Lung (tissue), 13 donors: ENCODE results near the gene EXOC7. TPM values are rescaled to one million over a fixed set of nuclear protein-coding genes. Genes with fewer than 3 reads are reported as not detected.

Experiments used
- ATAC-seq: fragments of 200-7000 bp; cut with Tn5 transposase; one replicate; pipeline ENCODE4 v1.9.1; 2020; ENCODE audit warnings: moderate number of reproducible peaks; ENCODE audit not compliant: insufficient read depth, low FRiP score
- DNase-seq, 3 donors: peaks; one replicate each; pipeline ENCODE4 v3.0.0-alpha.2; 2013 to 2017
- H3K27ac ChIP-seq, 2 donors: one replicate each; pipeline ENCODE4 v1.5.1; 2013; ENCODE audit warnings: mild to moderate bottlenecking in 2 of 2, moderate library complexity in 2 of 2, control low read depth in 1 of 2, inconsistent platforms in 1 of 2, low read depth in 1 of 2, low read length in 1 of 2
- H3K27me3 ChIP-seq, 3 donors: one replicate each; pipeline ENCODE4 v1.5.1; 2013; ENCODE audit warnings: low read length in 2 of 3; ENCODE audit not compliant: control insufficient read depth in 3 of 3, insufficient read depth in 3 of 3
- H3K36me3 ChIP-seq, 4 donors: one replicate each; pipeline ENCODE4 v1.5.1; 2013; ENCODE audit warnings: low read length in 4 of 4, mild to moderate bottlenecking in 1 of 4, moderate library complexity in 1 of 4; ENCODE audit not compliant: control insufficient read depth in 4 of 4, insufficient read depth in 4 of 4
- H3K4me1 ChIP-seq, 5 donors: one replicate each; pipeline ENCODE4 v1.5.1; 2013; ENCODE audit warnings: low read length in 5 of 5, mild to moderate bottlenecking in 2 of 5, moderate library complexity in 1 of 5; ENCODE audit not compliant: control insufficient read depth in 5 of 5, insufficient read depth in 5 of 5
- H3K4me3 ChIP-seq: one replicate; pipeline ENCODE4 v1.5.1; 2013; ENCODE audit warnings: mild to moderate bottlenecking, control low read depth, moderate library complexity
- H3K9ac ChIP-seq, 2 donors: one replicate each; pipeline ENCODE4 v1.5.1; 2013; ENCODE audit warnings: low read length in 2 of 2, control low read depth in 1 of 2; ENCODE audit not compliant: insufficient read depth in 1 of 2
- H3K9me3 ChIP-seq, 4 donors: one replicate each; pipeline ENCODE4 v1.5.1; 2013; ENCODE audit warnings: low read length in 3 of 4, mild to moderate bottlenecking in 1 of 4, moderate library complexity in 1 of 4; ENCODE audit not compliant: control insufficient read depth in 4 of 4, insufficient read depth in 3 of 4
- WGBS, 2 donors: extraction: QIAGEN DNeasy Blood & Tissue Kit; methylation state at CpG; one replicate each; pipeline ENCODE4 v1.1.7; 2013; 5-methylcytosine and 5-hydroxymethylcytosine counted together
- polyA plus RNA-seq, 2 donors: library from polyadenylated mRNA; stranded (reverse); fragments of 200-250 nt; gene quantifications; one replicate each; pipeline ENCODE4 v1.2.1, GENCODE V29; 2013
- small RNA-seq: library from RNA; depleted of rRNA; stranded (forward); fragments of <200 nt; gene quantifications from one replicate; pipeline ENCODE3, GENCODE V24; 2014; ENCODE audit warnings: low replicate concordance
- total RNA-seq, 2 donors: library from RNA; depleted of rRNA in 1 of 2; stranded (reverse); fragments of >200 nt in 1 of 2; gene quantifications; one replicate each; pipeline ENCODE4 v1.2.1, GENCODE V29; 2014 to 2021
- TF ChIP-seq, protein P1 (sequence below): IDR thresholded peaks from 2 replicates; pipeline ENCODE4 v1.5.1; 2012; ENCODE audit warnings: mild to moderate bottlenecking; ENCODE audit errors: control extremely low read depth, extremely low read depth
- donor health status: control.
- donor health status: control.
- donor health status: Bipolar disorder and iron deficiency.
- donor health status: healthy.
- donor health status: DM: yes; HTN: yes; CAD: no.

Gene EXOC7
- total and polyA plus RNA-seq, 4 donors: 49.9 to 111 (median 80.9) TPM

DNA sequence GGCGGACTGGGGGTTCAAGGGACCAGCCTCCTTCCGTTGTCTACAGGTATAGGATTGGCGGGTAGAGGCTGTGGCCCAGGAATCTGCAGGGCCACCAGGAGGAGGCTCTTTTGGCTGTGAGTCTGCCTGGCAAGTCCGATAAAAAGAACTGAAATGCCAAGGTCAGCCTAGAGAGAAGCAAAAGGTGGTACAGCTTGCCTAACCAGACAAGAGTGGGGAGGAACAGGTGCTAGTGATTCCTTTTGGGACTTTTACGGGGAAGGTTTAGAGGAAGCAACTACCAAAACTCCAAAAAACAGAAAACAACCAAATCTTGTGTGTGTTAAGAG lies 70.8 kb downstream of the EXOC7 start:
- TF ChIP-seq, protein P1, sequence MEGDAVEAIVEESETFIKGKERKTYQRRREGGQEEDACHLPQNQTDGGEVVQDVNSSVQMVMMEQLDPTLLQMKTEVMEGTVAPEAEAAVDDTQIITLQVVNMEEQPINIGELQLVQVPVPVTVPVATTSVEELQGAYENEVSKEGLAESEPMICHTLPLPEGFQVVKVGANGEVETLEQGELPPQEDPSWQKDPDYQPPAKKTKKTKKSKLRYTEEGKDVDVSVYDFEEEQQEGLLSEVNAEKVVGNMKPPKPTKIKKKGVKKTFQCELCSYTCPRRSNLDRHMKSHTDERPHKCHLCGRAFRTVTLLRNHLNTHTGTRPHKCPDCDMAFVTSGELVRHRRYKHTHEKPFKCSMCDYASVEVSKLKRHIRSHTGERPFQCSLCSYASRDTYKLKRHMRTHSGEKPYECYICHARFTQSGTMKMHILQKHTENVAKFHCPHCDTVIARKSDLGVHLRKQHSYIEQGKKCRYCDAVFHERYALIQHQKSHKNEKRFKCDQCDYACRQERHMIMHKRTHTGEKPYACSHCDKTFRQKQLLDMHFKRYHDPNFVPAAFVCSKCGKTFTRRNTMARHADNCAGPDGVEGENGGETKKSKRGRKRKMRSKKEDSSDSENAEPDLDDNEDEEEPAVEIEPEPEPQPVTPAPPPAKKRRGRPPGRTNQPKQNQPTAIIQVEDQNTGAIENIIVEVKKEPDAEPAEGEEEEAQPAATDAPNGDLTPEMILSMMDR: no peak
- Histone ChIP-seq H3K27ac (no peak overlapping the region), H3K9me3 (no peaks in the 10 kb centered on the region), H3K27me3 (no peaks in the 10 kb centered on the region), H3K4me3 (no peak overlapping the region), H3K9ac (no peak overlapping the region), H3K36me3 (no peaks in the 10 kb centered on the region), H3K4me1 (peaks cover 0 to 15% (median 0%) of the 10 kb centered on the region in 5 donors)
- DNase-seq (no peak), ATAC-seq (no peak)
- WGBS, 2 donors: 86 to 89% methylated on average over 5 of the region's 5 CpGs

- H3K9ac ChIP-seq: no peak overlapping the region
- no peak for DNase-seq
- H3K36me3 ChIP-seq: no peaks in the 10 kb centered on the region
- no peaks in the 10 kb centered on the region for H3K27me3 ChIP-seq
- no peak for ATAC-seq
- no peak overlapping the region for H3K4me3 ChIP-seq
- H3K4me1 ChIP-seq: peaks cover 0 to 15% (median 0%) of the 10 kb centered on the region in 5 donors
- TF ChIP-seq, protein P1: no peak
- 77 to 79% methylated on average over 20 of the region's 20 CpGs for WGBS, 2 donors
- H3K27ac ChIP-seq: no peak overlapping the region
- no peaks in the 10 kb centered on the region for H3K9me3 ChIP-seq
Measured at GRCh38 chr17:76032073-76032779, 71.4 kb downstream of the EXOC7 start.

Small RNAs within 50 kb of the gene (small RNA-seq; reads per million reads assigned to genes)
- gene MIR6868: 0.31 reads per million, percentile 36 among the genes with 10 or more reads in this experiment

Other genes with a start within 250 kb of the EXOC7 start
- gene WBP2, start 248.5 kb downstream of the EXOC7 start, total RNA-seq: 100 to 1,000 TPM in 1 of 2 donors, 10 to 100 TPM in 1; 67.2 to 127 TPM
- gene WBP2, start 248.5 kb downstream of the EXOC7 start, polyA plus RNA-seq: 100 to 1,000 TPM; 143 to 195 TPM
- gene TRIM47, start 225.2 kb downstream of the EXOC7 start, total RNA-seq: 10 to 100 TPM; 23.5 to 78.3 TPM
- gene TRIM47, start 225.2 kb downstream of the EXOC7 start, polyA plus RNA-seq: 10 to 100 TPM; 22.9 to 32.4 TPM
- 10 to 100 TPM; 12.7 to 32.9 TPM for gene TRIM65, start 206.8 kb downstream of the EXOC7 start, total RNA-seq
- 10 to 100 TPM; 14.6 to 27.8 TPM for gene TRIM65, start 206.8 kb downstream of the EXOC7 start, polyA plus RNA-seq
- 100 to 1,000 TPM in 1 of 2 donors, 10 to 100 TPM in 1; 47.8 to 105 TPM for gene MRPL38, start 198.9 kb downstream of the EXOC7 start, total RNA-seq
- 10 to 100 TPM; 52.0 to 80.1 TPM for gene MRPL38, start 198.9 kb downstream of the EXOC7 start, polyA plus RNA-seq
- 10 to 100 TPM; 14.5 to 18.7 TPM for gene FBF1, start 162.7 kb downstream of the EXOC7 start, total RNA-seq
- gene FBF1, start 162.7 kb downstream of the EXOC7 start, polyA plus RNA-seq: 10 to 100 TPM in 1 of 2 donors, 1 to 10 TPM in 1; 4.6 to 11.6 TPM
- 10 to 100 TPM; 69.4 to 80.1 TPM for gene ACOX1, start 124.6 kb downstream of the EXOC7 start, total RNA-seq
- 10 to 100 TPM; 19.9 to 22.4 TPM for gene ACOX1, start 124.6 kb downstream of the EXOC7 start, polyA plus RNA-seq
- 10 to 100 TPM; 20.6 to 25.8 TPM for gene TEN1, start 124.5 kb downstream of the EXOC7 start, total RNA-seq
- 10 to 100 TPM; 32.1 to 33.5 TPM for gene TEN1, start 124.5 kb downstream of the EXOC7 start, polyA plus RNA-seq
- gene CDK3, start 102.9 kb downstream of the EXOC7 start, total RNA-seq: 1 to 10 TPM; 7.8 TPM
- gene CDK3, start 102.9 kb downstream of the EXOC7 start, polyA plus RNA-seq: 10 to 100 TPM in 1 of 2 donors, 1 to 10 TPM in 1; 7.3 to 15.7 TPM
- 10 to 100 TPM; 34.1 to 38.4 TPM for gene EVPL, start 76.5 kb downstream of the EXOC7 start, total RNA-seq
- 10 to 100 TPM; 10.9 to 36.0 TPM for gene EVPL, start 76.5 kb downstream of the EXOC7 start, polyA plus RNA-seq
- gene SRP68, start 31.3 kb downstream of the EXOC7 start, total RNA-seq: 10 to 100 TPM; 63.9 to 68.9 TPM
- gene SRP68, start 31.3 kb downstream of the EXOC7 start, polyA plus RNA-seq: 10 to 100 TPM; 30.8 to 50.0 TPM
- under 1 TPM in 1 of 2 donors, not detected in 1; 0.40 TPM for gene GALR2, start 29.0 kb downstream of the EXOC7 start, total RNA-seq
- under 1 TPM; 0.20 to 0.44 TPM for gene GALR2, start 29.0 kb downstream of the EXOC7 start, polyA plus RNA-seq
- gene ZACN, start 24.6 kb downstream of the EXOC7 start, total RNA-seq: under 1 TPM in 1 of 2 donors, not detected in 1; 0.25 TPM
- gene ZACN, start 24.6 kb downstream of the EXOC7 start, polyA plus RNA-seq: 1 to 10 TPM; 1.4 to 1.9 TPM
- gene FOXJ1, start 37.5 kb upstream of the EXOC7 start, total RNA-seq: 10 to 100 TPM; 66.1 to 95.0 TPM
- 10 to 100 TPM; 32.5 to 34.5 TPM for gene FOXJ1, start 37.5 kb upstream of the EXOC7 start, polyA plus RNA-seq
- 1 to 10 TPM; 2.2 to 2.5 TPM for gene RNF157, start 136.7 kb upstream of the EXOC7 start, total RNA-seq
- 1 to 10 TPM in 1 of 2 donors, under 1 TPM in 1; 0.88 to 1.4 TPM for gene RNF157, start 136.7 kb upstream of the EXOC7 start, polyA plus RNA-seq
- 10 to 100 TPM; 11.6 to 57.1 TPM for gene UBALD2, start 161.6 kb upstream of the EXOC7 start, total RNA-seq
- 10 to 100 TPM; 59.8 to 64.0 TPM for gene UBALD2, start 161.6 kb upstream of the EXOC7 start, polyA plus RNA-seq
- 1 to 10 TPM; 2.3 to 3.0 TPM for gene QRICH2, start 204.5 kb upstream of the EXOC7 start, total RNA-seq
- 1 to 10 TPM; 2.5 to 4.7 TPM for gene QRICH2, start 204.5 kb upstream of the EXOC7 start, polyA plus RNA-seq